ENCODE results near the gene SLC5A5. TPM values are rescaled to one million over a fixed set of nuclear protein-coding genes. Genes with fewer than 3 reads are reported as not detected.

Gene SLC5A5
- total RNA-seq, 1 donor from 2014 or later, result not detected

DNA sequence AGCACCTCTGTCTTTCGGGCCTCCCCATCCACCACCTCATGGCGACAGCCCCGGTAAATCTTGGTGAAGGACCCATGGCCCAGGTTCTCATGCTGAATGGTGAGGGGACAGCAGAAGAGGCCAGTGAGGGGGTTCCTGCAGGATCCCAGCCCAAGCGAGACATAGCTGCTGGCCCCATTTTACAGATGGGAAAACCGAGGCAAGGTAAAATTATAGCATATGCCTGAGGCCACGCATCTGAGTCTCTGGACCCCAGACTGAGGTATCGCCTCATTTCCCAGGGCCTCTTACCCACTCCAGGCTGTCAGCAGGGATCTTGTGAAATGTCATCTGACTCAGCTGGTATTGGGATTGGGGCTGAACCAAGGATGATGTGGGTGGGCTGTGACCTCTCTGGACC is 33.8 kb upstream of the SLC5A5 start:
- H3K27ac ChIP-seq, result no peak overlapping the region
- TF ChIP-seq, protein P1, sequence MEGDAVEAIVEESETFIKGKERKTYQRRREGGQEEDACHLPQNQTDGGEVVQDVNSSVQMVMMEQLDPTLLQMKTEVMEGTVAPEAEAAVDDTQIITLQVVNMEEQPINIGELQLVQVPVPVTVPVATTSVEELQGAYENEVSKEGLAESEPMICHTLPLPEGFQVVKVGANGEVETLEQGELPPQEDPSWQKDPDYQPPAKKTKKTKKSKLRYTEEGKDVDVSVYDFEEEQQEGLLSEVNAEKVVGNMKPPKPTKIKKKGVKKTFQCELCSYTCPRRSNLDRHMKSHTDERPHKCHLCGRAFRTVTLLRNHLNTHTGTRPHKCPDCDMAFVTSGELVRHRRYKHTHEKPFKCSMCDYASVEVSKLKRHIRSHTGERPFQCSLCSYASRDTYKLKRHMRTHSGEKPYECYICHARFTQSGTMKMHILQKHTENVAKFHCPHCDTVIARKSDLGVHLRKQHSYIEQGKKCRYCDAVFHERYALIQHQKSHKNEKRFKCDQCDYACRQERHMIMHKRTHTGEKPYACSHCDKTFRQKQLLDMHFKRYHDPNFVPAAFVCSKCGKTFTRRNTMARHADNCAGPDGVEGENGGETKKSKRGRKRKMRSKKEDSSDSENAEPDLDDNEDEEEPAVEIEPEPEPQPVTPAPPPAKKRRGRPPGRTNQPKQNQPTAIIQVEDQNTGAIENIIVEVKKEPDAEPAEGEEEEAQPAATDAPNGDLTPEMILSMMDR (IDR thresholded peaks at IDR 0.05), result no peak
- no peak overlapping the region for H3K4me3 ChIP-seq
- no peak for DNase-seq (ENCODE audit: low spot score in 2 of 2)
- no peaks in the 10 kb centered on the region for H3K36me3 ChIP-seq
- peaks cover 6% of the 10 kb centered on the region for H3K27me3 ChIP-seq
- H3K4me1 ChIP-seq, result peaks cover 0 to 4% of the 10 kb centered on the region in 2 donors
- H3K9me3 ChIP-seq, result no peaks in the 10 kb centered on the region
- intact Hi-C loops (cut with DNase I), result no loop called here

DNA sequence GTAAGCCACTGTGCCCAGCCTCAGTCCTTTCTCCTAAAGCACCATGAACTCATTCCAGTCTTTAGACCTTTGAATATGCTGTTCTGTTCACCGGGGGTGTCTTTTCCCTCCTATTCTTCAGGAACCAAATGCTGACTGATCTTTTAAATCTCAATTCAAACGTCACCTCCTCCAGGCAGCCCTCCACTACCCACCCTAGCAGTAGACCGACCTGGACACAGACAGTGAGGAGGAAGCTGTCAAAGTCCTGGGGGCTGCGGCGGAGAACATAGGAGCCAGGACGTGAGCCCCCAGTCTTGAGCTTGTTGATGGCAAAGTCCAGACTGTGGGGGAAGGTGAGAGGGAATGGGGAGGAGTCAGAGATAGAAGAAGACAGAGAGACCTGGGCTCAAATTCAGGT is 31.7 kb upstream of the SLC5A5 start:
- no peak overlapping the region for H3K4me3 ChIP-seq
- TF ChIP-seq, protein P1 (IDR thresholded peaks at IDR 0.05), result no peak
- peaks cover 0 to 4% of the 10 kb centered on the region in 2 donors for H3K4me1 ChIP-seq
- no peak for DNase-seq (ENCODE audit: low spot score in 2 of 2)
- no peaks in the 10 kb centered on the region for H3K9me3 ChIP-seq
- no peak overlapping the region for H3K27ac ChIP-seq
- peaks cover 6% of the 10 kb centered on the region for H3K27me3 ChIP-seq
- intact Hi-C loops (cut with DNase I), result no loop called here
- H3K36me3 ChIP-seq, result no peaks in the 10 kb centered on the region

DNA sequence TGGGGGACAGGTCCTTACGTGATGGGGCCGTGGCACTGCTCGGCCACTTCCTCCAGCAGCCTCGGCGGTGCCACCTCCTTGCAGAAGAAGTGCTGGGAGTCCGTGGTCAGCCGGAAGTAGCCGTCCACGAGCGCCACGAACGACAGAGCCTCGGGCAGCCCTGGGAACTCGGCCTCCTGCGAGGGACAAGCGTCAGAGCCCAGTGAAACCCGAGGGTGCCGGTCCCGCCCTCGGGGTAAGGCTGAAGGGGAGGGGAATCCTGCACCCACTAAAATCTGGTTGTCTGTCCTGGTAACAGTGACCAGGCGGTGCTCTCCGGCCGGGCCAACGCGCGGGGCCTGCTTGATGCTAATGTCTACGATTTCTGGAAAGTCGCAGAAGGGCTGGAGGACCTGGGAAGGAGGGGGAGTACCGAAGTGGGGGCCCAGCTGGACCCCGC is 30.4 kb upstream of the SLC5A5 start:
- TF ChIP-seq, protein P1 (IDR thresholded peaks at IDR 0.05), result no peak
- DNase-seq (ENCODE audit: low spot score in 2 of 2), result no peak
- H3K27me3 ChIP-seq, result peaks cover 6% of the 10 kb centered on the region
- no peaks in the 10 kb centered on the region for H3K36me3 ChIP-seq
- H3K4me3 ChIP-seq, result peak overlapping the region in 1 of 2 donors; percentile 38
- no peak overlapping the region for H3K27ac ChIP-seq
- intact Hi-C loops (cut with DNase I), result no loop called here
- H3K9me3 ChIP-seq, result no peaks in the 10 kb centered on the region
- H3K4me1 ChIP-seq, result peaks cover 0 to 4% of the 10 kb centered on the region in 2 donors

DNA sequence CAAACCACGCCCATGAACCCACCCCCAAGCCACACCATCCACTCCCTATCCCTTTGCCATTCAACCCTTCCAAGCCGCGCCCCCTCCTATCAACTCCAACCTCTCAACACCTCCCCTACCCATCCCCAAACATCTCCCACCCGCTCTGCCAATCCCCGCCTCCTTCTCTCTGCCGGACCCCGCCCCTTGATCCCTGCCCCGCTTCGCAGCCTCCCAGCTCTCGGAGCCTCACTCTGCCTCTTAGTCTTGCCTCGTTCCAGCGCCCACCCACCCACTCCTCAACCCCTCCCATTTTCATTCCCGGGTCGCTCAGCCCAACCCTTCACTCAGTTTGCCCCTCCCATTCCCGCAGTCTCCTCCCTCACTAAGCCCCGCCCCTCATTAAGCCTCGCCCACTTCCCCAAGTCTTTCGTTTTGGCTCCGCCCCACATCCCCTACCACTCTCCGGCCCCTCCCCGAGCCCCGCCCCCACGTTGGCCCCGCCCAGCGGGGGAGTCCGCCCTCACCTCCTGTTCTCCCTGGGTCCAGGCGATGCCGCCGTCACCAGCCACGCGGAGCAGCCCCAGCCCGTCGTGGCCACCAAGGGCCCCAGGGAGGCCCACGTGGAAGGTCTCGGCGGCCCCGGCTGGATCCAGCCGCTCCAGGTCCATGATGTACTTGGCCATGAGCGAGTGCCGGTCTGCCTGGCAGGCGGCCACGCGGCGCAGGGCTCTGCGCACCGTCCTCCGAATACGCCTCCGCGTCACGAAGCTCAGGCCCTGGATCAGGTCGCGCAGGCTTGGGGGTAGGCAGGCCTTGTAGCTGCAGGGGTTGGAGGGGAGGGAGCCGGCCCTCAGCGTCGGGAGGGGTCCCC is 29.7 kb upstream of the SLC5A5 start:
- peak overlapping the region; percentile 20 to 38 for H3K4me3 ChIP-seq
- intact Hi-C loops (cut with DNase I), result no loop called here
- peaks cover 6% of the 10 kb centered on the region for H3K27me3 ChIP-seq
- no peak overlapping the region for H3K27ac ChIP-seq
- TF ChIP-seq, protein P1 (IDR thresholded peaks at IDR 0.05), result no peak
- H3K36me3 ChIP-seq, result no peaks in the 10 kb centered on the region
- no peak for DNase-seq (ENCODE audit: low spot score in 2 of 2)
- H3K4me1 ChIP-seq, result peaks cover 0 to 4% of the 10 kb centered on the region in 2 donors
- no peaks in the 10 kb centered on the region for H3K9me3 ChIP-seq

DNA sequence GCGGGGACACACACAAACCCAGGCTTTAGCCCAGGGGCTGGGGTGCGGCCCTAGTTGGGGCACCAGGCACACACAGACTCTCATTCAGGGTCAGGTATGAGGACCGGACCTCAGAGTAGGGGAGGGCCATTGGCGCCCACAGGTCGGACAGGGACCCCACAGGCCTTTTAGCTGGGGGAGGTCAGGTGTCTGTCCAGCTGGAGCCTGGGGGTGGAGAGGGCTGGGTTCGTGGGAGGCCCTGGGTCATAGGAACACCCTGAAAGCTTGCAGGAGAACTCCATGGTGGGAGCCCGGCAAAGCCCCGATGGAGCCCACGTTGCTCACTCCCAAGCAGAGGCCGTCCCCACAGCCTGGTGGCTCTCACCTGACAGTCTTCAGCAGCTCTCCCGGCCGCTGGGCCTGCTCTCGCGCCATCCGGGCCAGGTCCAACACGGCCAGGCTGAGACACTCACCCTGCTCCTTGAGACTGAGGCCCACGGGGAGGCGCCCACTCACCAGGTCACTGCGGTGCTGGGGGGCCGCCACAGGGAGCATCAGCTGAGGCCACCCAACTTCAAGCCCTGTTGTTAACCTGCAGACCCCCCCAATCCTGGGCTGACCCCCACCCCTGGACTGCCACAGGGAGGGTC is 29.0 kb upstream of the SLC5A5 start:
- H3K27ac ChIP-seq, result no peak overlapping the region
- H3K4me1 ChIP-seq, result peaks cover 0 to 8% of the 10 kb centered on the region in 2 donors
- TF ChIP-seq, protein P1 (IDR thresholded peaks at IDR 0.05), result no peak
- intact Hi-C loops (cut with DNase I), result no loop called here
- H3K27me3 ChIP-seq, result peaks cover 6% of the 10 kb centered on the region
- H3K4me3 ChIP-seq, result peak overlapping the region in 1 of 2 donors; percentile 38
- H3K9me3 ChIP-seq, result no peaks in the 10 kb centered on the region
- H3K36me3 ChIP-seq, result no peaks in the 10 kb centered on the region
- no peak for DNase-seq (ENCODE audit: low spot score in 2 of 2)

All from ascending aorta (tissue), 2 donors.